ENCODE results near the gene ELL. TPM values are rescaled to one million over a fixed set of nuclear protein-coding genes. Genes with fewer than 3 reads are reported as not detected.
A peak's percentile ranks its signal among the peaks of the same experiment; 100 is the strongest.
"Not testable (repeated sequence)": the region's sequence is repeated elsewhere in the genome, so short reads cannot be mapped to it uniquely, and the experiment has no call there.

The ELL gene
- total RNA-seq, 4 donors from 2014 or later = 9.1 to 35.1 (median 20.1) TPM

DNA sequence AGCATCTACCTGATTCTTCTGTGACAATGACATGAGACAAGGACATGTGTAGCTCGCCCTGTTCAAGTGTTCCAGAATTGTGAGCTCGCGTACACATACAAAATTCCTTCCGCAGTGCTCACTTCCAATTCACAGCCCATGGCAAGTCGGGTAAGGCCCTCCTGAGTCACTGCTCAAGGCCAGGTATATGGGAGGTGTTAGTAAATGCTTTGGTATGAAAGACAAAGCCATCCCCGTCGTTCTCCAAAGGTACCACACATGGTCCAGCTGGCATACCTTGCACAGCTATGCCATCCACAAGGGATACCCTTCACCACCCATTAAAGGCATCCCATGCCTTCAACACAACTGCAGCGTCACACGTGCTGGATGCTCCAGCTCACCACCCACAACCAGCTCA, 4.4 kb upstream of the ELL start:
- H3K4me1 ChIP-seq = peaks cover 0 to 11% (median 11%) of the 10 kb centered on the region in 4 donors
- no peak overlapping the region for H3K4me3 ChIP-seq
- TF ChIP-seq EP300 (IDR thresholded peaks at IDR 0.05) (no peak), CTCF (IDR thresholded peaks at IDR 0.05) (no peak), POLR2AphosphoS5 (IDR thresholded peaks at IDR 0.05) (no peak), POLR2A (IDR thresholded peaks at IDR 0.05; ENCODE audit: low read depth) (no peak)
- no peaks in the 10 kb centered on the region for H3K9me3 ChIP-seq
- H3K36me3 ChIP-seq = peaks cover 3 to 10% (median 5%) of the 10 kb centered on the region in 4 donors
- intact Hi-C loops (cut with DNase I) = no loop called here
- no peak overlapping the region for H3K27ac ChIP-seq (replicated peaks in 1 of 4)
- WGBS = 90% methylated on average over 9 of the region's 9 CpGs
- no peak for DNase-seq (ENCODE audit: extremely low spot score)
- no peaks in the 10 kb centered on the region for H3K27me3 ChIP-seq

DNA sequence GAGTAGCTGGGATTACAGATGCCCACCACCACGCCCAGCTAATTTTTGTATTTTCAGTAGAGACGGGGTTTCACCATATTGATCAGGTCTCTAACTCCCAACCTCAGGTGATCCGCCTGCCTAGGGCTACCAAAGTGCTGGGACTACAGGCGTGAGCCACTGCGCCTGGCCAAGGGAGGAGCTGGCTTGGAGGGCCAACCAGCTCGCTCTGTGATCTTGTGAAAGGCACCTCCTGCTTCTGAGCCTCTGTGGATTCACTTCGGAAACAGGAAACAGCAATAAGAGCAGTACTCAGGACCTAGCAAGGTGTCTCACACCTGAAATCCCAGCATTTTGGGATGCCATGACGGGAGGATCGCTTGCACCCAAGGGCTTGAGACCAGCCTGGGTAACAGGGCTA, 2.0 kb upstream of the ELL start:
- H3K9me3 ChIP-seq = no peaks in the 10 kb centered on the region
- TF ChIP-seq POLR2AphosphoS5 (IDR thresholded peaks at IDR 0.05) (no peak), EP300 (IDR thresholded peaks at IDR 0.05) (no peak), CTCF (IDR thresholded peaks at IDR 0.05) (no peak), POLR2A (IDR thresholded peaks at IDR 0.05; ENCODE audit: low read depth) (no peak)
- H3K4me1 ChIP-seq = peaks cover 15 to 30% (median 21%) of the 10 kb centered on the region in 4 donors
- no peak overlapping the region for H3K27ac ChIP-seq (replicated peaks in 1 of 4)
- H3K27me3 ChIP-seq = no peaks in the 10 kb centered on the region
- 88% methylated on average over 3 of the region's 9 CpGs for WGBS
- intact Hi-C loops (cut with DNase I) = loop anchor here (5.0 kb wide), 3 partner anchors 33 to 62 kb away; partner anchors contain the start of gene KXD1
- no peak overlapping the region for H3K4me3 ChIP-seq
- no peak for DNase-seq (ENCODE audit: extremely low spot score)
- H3K36me3 ChIP-seq = no peaks in the 10 kb centered on the region

DNA sequence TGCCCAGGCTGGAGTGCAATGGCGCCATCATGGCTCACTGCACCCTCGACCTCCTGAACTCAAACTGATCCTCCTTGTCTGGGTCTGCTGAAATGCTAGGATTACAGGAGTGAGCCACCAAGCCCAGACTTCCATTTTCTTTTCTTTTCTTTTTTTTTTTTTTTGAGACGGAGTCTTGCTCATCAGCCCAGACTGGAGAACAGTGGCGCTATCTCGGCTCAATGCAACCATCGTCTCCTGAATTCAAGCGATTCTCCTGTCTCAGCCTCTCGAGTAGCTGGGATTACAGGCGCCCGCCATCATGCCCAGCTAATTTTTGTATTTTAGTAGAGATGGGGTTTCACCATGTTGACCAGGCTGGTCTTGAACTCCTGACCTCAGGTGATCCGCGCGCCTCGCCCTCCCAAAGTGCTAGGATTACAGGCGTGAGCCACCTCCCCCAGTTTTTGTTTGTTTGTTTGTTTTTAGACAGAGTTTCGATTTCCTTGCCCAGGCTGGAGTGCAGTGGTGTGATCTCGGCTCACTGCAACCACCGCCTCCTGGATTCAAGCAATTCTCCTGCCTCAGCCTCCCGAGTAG, 1.1 kb upstream of the ELL start:
- peak overlapping the region; percentile 64 to 99 (median 82) for H3K27ac ChIP-seq (replicated peaks in 1 of 4)
- WGBS = 72% methylated on average over 19 of the region's 19 CpGs
- intact Hi-C loops (cut with DNase I) = loop anchor here (5.0 kb wide), 3 partner anchors 34 to 61 kb away; partner anchors contain the start of gene KXD1
- H3K27me3 ChIP-seq; H3K36me3 ChIP-seq; DNase-seq (ENCODE audit: extremely low spot score); H3K9me3 ChIP-seq: not testable (repeated sequence)
- peak overlapping the region; percentile 24 to 98 (median 28) for H3K4me3 ChIP-seq
- peaks cover 18 to 39% (median 29%) of the 10 kb centered on the region in 4 donors for H3K4me1 ChIP-seq

- WGBS = under 1% methylated on average over 36 of the region's 51 CpGs
- peaks cover 18 to 43% (median 30%) of the 10 kb centered on the region in 4 donors for H3K4me1 ChIP-seq
- no peaks in the 10 kb centered on the region for H3K9me3 ChIP-seq
- DNase-seq (ENCODE audit: extremely low spot score) = peak; percentile 100
- no peaks in the 10 kb centered on the region for H3K36me3 ChIP-seq
- peak overlapping the region; percentile 96 to 99 (median 98) for H3K27ac ChIP-seq (replicated peaks in 1 of 4)
- H3K27me3 ChIP-seq = no peaks in the 10 kb centered on the region
- intact Hi-C loops (cut with DNase I) = loop anchor here (5.0 kb wide), 3 partner anchors 35 to 60 kb away; partner anchors contain the start of gene KXD1
- peak overlapping the region; percentile 91 to 99 (median 95) for H3K4me3 ChIP-seq
- no peak for TF ChIP-seq EP300 (IDR thresholded peaks at IDR 0.05)
- peak in 2 of 3 experiments; percentile 6 to 26 for TF ChIP-seq CTCF (IDR thresholded peaks at IDR 0.05)
- TF ChIP-seq POLR2AphosphoS5 (IDR thresholded peaks at IDR 0.05) = peak; percentile 61 to 88
- no peak for TF ChIP-seq POLR2A (IDR thresholded peaks at IDR 0.05; ENCODE audit: low read depth)
Measured at GRCh38 chr19:18522124-18522861, 423 bp upstream of the ELL start.
